WTC11 (cell line): ENCODE data around the gene WWOX. TPM values are rescaled to one million over a fixed set of nuclear protein-coding genes. Genes with fewer than 3 reads are reported as not detected.

Source experiments
- ATAC-seq: fragments of 200-7000 bp; cut with Tn5 transposase; 2 replicates; pipeline ENCODE4 v1.10.0; 2021; ENCODE audit warnings: mild to moderate bottlenecking, moderate library complexity
- CTCF ChIA-PET: fragments of 300-600 bp; sonication (Branson Sonifier 250); formaldehyde crosslinking; loops from one replicate; lab custom pipeline; 2021; ENCODE audit warnings: antibody characterized with exemption; lab: Charles Lee
- POLR2A ChIA-PET: fragments of 350-600 bp; sonication (Branson Sonifier 250); formaldehyde crosslinking; loops from one replicate; lab custom pipeline; 2021; ENCODE audit warnings: antibody characterized with exemption; lab: Charles Lee
- DNase-seq: peaks from one replicate; pipeline ENCODE4 v3.0.0; 2021; ENCODE audit warnings: low spot score
- H3K27ac Mint-ChIP-seq: 2 replicates; pipeline ENCODE4 v1.8.0; 2021; ENCODE audit warnings: mixed read lengths
- H3K27me3 Mint-ChIP-seq: 2 replicates; pipeline ENCODE4 v1.8.0; 2021; ENCODE audit warnings: low read depth, mild to moderate bottlenecking, moderate library complexity, mixed read lengths
- H3K36me3 Mint-ChIP-seq: 2 replicates; pipeline ENCODE4 v1.8.0; 2021; ENCODE audit warnings: mixed read lengths
- H3K4me1 Mint-ChIP-seq: 2 replicates; pipeline ENCODE4 v1.8.0; 2022; ENCODE audit warnings: mixed read lengths
- H3K4me3 Mint-ChIP-seq: 2 replicates; pipeline ENCODE4 v1.8.0; 2021; ENCODE audit warnings: mild to moderate bottlenecking, moderate library complexity, mixed read lengths
- H3K9me3 Mint-ChIP-seq: 2 replicates; pipeline ENCODE4 v1.8.0; 2021; ENCODE audit warnings: mixed read lengths
- CDX4 ChIP-seq: fragments of 250-450 bp; sonication (Bioruptor Pico); IDR thresholded peaks from 2 replicates; pipeline ENCODE4 v1.9.0; 2021; ENCODE audit warnings: moderate library complexity, mild to moderate bottlenecking, inconsistent platforms, borderline replicate concordance
- ELF4 ChIP-seq: sonication (generic); formaldehyde crosslinking; IDR thresholded peaks from 2 replicates; pipeline ENCODE4 v1.8.1; 2022; ENCODE audit warnings: low read depth, mild to moderate bottlenecking, moderate library complexity, missing genetic modification reagents
- ESRRA ChIP-seq: sonication (generic); formaldehyde crosslinking; IDR thresholded peaks from 2 replicates; pipeline ENCODE4 v1.8.1; 2022; ENCODE audit warnings: mild to moderate bottlenecking, missing genetic modification reagents, borderline replicate concordance
- FOXJ3 ChIP-seq: sonication (generic); formaldehyde crosslinking; IDR thresholded peaks from 2 replicates; pipeline ENCODE4 v1.9.0; 2021; ENCODE audit warnings: missing genetic modification reagents, mild to moderate bottlenecking, borderline replicate concordance
- FOXP1 ChIP-seq: sonication (generic); formaldehyde crosslinking; IDR thresholded peaks from 2 replicates; pipeline ENCODE4 v1.8.0; 2022; ENCODE audit warnings: missing genetic modification reagents, mild to moderate bottlenecking, moderate library complexity, borderline replicate concordance
- GABPB1 ChIP-seq: sonication (generic); formaldehyde crosslinking; IDR thresholded peaks from 2 replicates; pipeline ENCODE4 v1.8.1; 2023; ENCODE audit warnings: mild to moderate bottlenecking, missing genetic modification reagents
- NFE2L1 ChIP-seq: sonication (generic); formaldehyde crosslinking; IDR thresholded peaks from 2 replicates; pipeline ENCODE4 v1.8.1; 2023; ENCODE audit warnings: missing genetic modification reagents
- NFYB ChIP-seq: sonication (generic); formaldehyde crosslinking; conservative IDR thresholded peaks from 2 replicates; pipeline ENCODE4 v1.8.0; 2022; ENCODE audit warnings: low read depth, missing genetic modification reagents
- NR1H2 ChIP-seq: sonication (generic); formaldehyde crosslinking; IDR thresholded peaks from 2 replicates; pipeline ENCODE4 v1.9.0; 2021; ENCODE audit warnings: mild to moderate bottlenecking, moderate library complexity, missing genetic modification reagents
- NR3C1 ChIP-seq: sonication (generic); formaldehyde crosslinking; conservative IDR thresholded peaks from 2 replicates; pipeline ENCODE4 v1.8.1; 2023; ENCODE audit warnings: low read depth, mild to moderate bottlenecking, missing genetic modification reagents
- SMAD3 ChIP-seq: sonication (generic); formaldehyde crosslinking; IDR thresholded peaks from 2 replicates; pipeline ENCODE4 v1.8.0; 2022; ENCODE audit warnings: missing genetic modification reagents, mild to moderate bottlenecking, borderline replicate concordance
- SOX15 ChIP-seq: fragments of 250-450 bp; sonication (Bioruptor Pico); IDR thresholded peaks from 2 replicates; pipeline ENCODE4 v1.9.0; 2021; ENCODE audit warnings: mild to moderate bottlenecking
- TP53 ChIP-seq: sonication (generic); formaldehyde crosslinking; IDR thresholded peaks from 2 replicates; pipeline ENCODE4 v1.8.1; 2023; ENCODE audit warnings: mild to moderate bottlenecking, missing genetic modification reagents
- ZNF121 ChIP-seq: sonication (generic); formaldehyde crosslinking; IDR thresholded peaks from 2 replicates; pipeline ENCODE4 v1.8.0; 2023; ENCODE audit warnings: missing genetic modification reagents
- ZNF671 ChIP-seq: fragments of 250-450 bp; sonication (Bioruptor Pico); IDR thresholded peaks from 2 replicates; pipeline ENCODE4 v1.8.0; 2021; ENCODE audit warnings: mild to moderate bottlenecking
- total RNA-seq: library from RNA; stranded (reverse); gene quantifications from 3 replicates; pipeline ENCODE4 v1.2.3, GENCODE V29; 2021
- TF ChIP-seq, protein P1 (sequence below): sonication (generic); formaldehyde crosslinking; IDR thresholded peaks from 2 replicates; pipeline ENCODE4 v1.8.0; 2022; ENCODE audit warnings: mild to moderate bottlenecking, missing genetic modification reagents
- TF ChIP-seq, protein P2 (sequence below): fragments of 250-450 bp; sonication (Bioruptor Pico); IDR thresholded peaks from 2 replicates; pipeline ENCODE4 v1.8.0; 2021; ENCODE audit warnings: mild to moderate bottlenecking
- TF ChIP-seq, protein P3 (sequence below): fragments of 250-450 bp; sonication (Bioruptor Pico); IDR thresholded peaks from 2 replicates; pipeline ENCODE4 v2.1.2; 2022; ENCODE audit warnings: mild to moderate bottlenecking, moderate library complexity
- TF ChIP-seq, protein P4 (sequence below): fragments of 250-450 bp; sonication (Bioruptor Pico); IDR thresholded peaks from 2 replicates; pipeline ENCODE4 v1.9.0; 2021; ENCODE audit warnings: mild to moderate bottlenecking
- TF ChIP-seq, protein P5 (sequence below): sonication (generic); formaldehyde crosslinking; IDR thresholded peaks from 2 replicates; pipeline ENCODE4 v1.8.1; 2022; ENCODE audit warnings: mild to moderate bottlenecking, missing genetic modification reagents, moderate library complexity, borderline replicate concordance
- TF ChIP-seq, protein P6 (sequence below): sonication (generic); formaldehyde crosslinking; IDR thresholded peaks from 2 replicates; pipeline ENCODE4 v1.8.1; 2023; ENCODE audit warnings: mild to moderate bottlenecking, missing genetic modification reagents, moderate library complexity

The WWOX gene
- total RNA-seq, 1 experiment from 2014 or later: 15.7 TPM

DNA sequence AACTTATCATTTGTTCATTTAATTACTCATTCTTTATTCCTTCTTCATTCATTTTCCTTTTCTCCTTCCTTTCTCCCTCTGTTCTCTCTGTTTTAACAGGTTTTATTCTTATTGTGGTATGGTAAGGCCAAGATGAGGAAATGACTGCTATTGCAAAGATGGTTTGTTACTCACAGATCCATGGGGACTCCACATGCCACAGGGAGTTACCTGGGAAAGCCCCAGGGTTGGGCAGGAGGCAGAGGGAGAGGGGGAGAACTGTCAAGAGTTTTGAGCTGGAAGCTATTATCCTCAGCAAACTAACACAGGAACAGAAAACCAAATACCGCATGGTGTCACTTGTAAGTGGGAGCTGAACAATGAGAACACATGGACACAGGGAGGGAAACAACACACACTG is 453.3 kb downstream of the WWOX start:
- no peak for ATAC-seq
- H3K4me3 Mint-ChIP-seq: no peak overlapping the region
- TF ChIP-seq NR3C1 (CRISPR knock-in tag): no peak
- TF ChIP-seq NFE2L1 (CRISPR knock-in tag): no peak
- TF ChIP-seq ZNF671 (CRISPR knock-in tag): no peak
- TF ChIP-seq GABPB1 (CRISPR knock-in tag): no peak
- no peak for TF ChIP-seq ESRRA (CRISPR knock-in tag)
- TF ChIP-seq, protein P1, sequence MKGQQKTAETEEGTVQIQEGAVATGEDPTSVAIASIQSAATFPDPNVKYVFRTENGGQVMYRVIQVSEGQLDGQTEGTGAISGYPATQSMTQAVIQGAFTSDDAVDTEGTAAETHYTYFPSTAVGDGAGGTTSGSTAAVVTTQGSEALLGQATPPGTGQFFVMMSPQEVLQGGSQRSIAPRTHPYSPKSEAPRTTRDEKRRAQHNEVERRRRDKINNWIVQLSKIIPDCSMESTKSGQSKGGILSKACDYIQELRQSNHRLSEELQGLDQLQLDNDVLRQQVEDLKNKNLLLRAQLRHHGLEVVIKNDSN (CRISPR knock-in tag): no peak
- no peak for TF ChIP-seq ELF4 (CRISPR knock-in tag)

GRCh38 chr16:78553268-78554039 is 454.0 kb downstream of the WWOX start:
- peak; percentile 51 for ATAC-seq
- Mint-ChIP-seq H3K36me3 (no peaks in the 10 kb centered on the region), H3K9me3 (no peaks in the 10 kb centered on the region), H3K27me3 (no peaks in the 10 kb centered on the region; the same call in 1 of the 2 replicates), H3K4me3 (no peak overlapping the region), H3K4me1 (peaks cover 41% of the 10 kb centered on the region), H3K27ac (no peak overlapping the region)
- TF ChIP-seq, protein P2, sequence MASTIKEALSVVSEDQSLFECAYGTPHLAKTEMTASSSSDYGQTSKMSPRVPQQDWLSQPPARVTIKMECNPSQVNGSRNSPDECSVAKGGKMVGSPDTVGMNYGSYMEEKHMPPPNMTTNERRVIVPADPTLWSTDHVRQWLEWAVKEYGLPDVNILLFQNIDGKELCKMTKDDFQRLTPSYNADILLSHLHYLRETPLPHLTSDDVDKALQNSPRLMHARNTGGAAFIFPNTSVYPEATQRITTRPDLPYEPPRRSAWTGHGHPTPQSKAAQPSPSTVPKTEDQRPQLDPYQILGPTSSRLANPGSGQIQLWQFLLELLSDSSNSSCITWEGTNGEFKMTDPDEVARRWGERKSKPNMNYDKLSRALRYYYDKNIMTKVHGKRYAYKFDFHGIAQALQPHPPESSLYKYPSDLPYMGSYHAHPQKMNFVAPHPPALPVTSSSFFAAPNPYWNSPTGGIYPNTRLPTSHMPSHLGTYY (CRISPR knock-in tag): no peak
- TF ChIP-seq FOXP1 (CRISPR knock-in tag) (no peak), GABPB1 (CRISPR knock-in tag) (no peak), CDX4 (CRISPR knock-in tag) (no peak), NFE2L1 (CRISPR knock-in tag) (no peak), FOXJ3 (CRISPR knock-in tag) (no peak), SOX15 (CRISPR knock-in tag) (no peak), NFYB (no peak), ZNF671 (CRISPR knock-in tag) (no peak), SMAD3 (CRISPR knock-in tag) (no peak), TP53 (CRISPR knock-in tag) (no peak), ZNF121 (CRISPR knock-in tag) (no peak), ESRRA (CRISPR knock-in tag) (no peak), NR1H2 (CRISPR knock-in tag) (no peak)
- TF ChIP-seq, protein P3, sequence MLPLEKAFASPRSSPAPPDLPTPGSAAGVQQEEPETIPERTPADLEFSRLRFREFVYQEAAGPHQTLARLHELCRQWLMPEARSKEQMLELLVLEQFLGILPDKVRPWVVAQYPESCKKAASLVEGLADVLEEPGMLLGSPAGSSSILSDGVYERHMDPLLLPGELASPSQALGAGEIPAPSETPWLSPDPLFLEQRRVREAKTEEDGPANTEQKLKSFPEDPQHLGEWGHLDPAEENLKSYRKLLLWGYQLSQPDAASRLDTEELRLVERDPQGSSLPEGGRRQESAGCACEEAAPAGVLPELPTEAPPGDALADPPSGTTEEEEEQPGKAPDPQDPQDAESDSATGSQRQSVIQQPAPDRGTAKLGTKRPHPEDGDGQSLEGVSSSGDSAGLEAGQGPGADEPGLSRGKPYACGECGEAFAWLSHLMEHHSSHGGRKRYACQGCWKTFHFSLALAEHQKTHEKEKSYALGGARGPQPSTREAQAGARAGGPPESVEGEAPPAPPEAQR (CRISPR knock-in tag): no peak
- TF ChIP-seq, protein P4, sequence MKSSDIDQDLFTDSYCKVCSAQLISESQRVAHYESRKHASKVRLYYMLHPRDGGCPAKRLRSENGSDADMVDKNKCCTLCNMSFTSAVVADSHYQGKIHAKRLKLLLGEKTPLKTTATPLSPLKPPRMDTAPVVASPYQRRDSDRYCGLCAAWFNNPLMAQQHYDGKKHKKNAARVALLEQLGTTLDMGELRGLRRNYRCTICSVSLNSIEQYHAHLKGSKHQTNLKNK (CRISPR knock-in tag): no peak
- TF ChIP-seq, protein P5, sequence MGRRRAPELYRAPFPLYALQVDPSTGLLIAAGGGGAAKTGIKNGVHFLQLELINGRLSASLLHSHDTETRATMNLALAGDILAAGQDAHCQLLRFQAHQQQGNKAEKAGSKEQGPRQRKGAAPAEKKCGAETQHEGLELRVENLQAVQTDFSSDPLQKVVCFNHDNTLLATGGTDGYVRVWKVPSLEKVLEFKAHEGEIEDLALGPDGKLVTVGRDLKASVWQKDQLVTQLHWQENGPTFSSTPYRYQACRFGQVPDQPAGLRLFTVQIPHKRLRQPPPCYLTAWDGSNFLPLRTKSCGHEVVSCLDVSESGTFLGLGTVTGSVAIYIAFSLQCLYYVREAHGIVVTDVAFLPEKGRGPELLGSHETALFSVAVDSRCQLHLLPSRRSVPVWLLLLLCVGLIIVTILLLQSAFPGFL (CRISPR knock-in tag): no peak
- TF ChIP-seq, protein P6, sequence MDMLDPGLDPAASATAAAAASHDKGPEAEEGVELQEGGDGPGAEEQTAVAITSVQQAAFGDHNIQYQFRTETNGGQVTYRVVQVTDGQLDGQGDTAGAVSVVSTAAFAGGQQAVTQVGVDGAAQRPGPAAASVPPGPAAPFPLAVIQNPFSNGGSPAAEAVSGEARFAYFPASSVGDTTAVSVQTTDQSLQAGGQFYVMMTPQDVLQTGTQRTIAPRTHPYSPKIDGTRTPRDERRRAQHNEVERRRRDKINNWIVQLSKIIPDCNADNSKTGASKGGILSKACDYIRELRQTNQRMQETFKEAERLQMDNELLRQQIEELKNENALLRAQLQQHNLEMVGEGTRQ: no peak
- POLR2A ChIA-PET: no interaction called here
- no peak for DNase-seq
- CTCF ChIA-PET: interaction anchor here (0.5 kb wide), 1 partner anchor 15 kb away, joined by 3 read pairs; no protein-coding TSS in a partner anchor

More for the DNA sequence above, 453.3 kb downstream of the WWOX start:
- Mint-ChIP-seq H3K27ac (no peak overlapping the region), H3K36me3 (no peaks in the 10 kb centered on the region), H3K27me3 (no peaks in the 10 kb centered on the region; the same call in 1 of the 2 replicates), H3K4me1 (peaks cover 42% of the 10 kb centered on the region), H3K9me3 (no peaks in the 10 kb centered on the region)
- ChIA-PET POLR2A (no interaction called here), CTCF (no interaction called here)
- no peak for DNase-seq
